ENCODE measurements around the gene SMARCB1. TPM values are rescaled to one million over a fixed set of nuclear protein-coding genes. Genes with fewer than 3 reads are reported as not detected.
A peak's percentile ranks its signal among the peaks of the same experiment; 100 is the strongest.

SMARCB1 gene
- total RNA-seq, 4 donors from 2014 or later = 39.1 to 64.4 (median 51.6) TPM

DNA sequence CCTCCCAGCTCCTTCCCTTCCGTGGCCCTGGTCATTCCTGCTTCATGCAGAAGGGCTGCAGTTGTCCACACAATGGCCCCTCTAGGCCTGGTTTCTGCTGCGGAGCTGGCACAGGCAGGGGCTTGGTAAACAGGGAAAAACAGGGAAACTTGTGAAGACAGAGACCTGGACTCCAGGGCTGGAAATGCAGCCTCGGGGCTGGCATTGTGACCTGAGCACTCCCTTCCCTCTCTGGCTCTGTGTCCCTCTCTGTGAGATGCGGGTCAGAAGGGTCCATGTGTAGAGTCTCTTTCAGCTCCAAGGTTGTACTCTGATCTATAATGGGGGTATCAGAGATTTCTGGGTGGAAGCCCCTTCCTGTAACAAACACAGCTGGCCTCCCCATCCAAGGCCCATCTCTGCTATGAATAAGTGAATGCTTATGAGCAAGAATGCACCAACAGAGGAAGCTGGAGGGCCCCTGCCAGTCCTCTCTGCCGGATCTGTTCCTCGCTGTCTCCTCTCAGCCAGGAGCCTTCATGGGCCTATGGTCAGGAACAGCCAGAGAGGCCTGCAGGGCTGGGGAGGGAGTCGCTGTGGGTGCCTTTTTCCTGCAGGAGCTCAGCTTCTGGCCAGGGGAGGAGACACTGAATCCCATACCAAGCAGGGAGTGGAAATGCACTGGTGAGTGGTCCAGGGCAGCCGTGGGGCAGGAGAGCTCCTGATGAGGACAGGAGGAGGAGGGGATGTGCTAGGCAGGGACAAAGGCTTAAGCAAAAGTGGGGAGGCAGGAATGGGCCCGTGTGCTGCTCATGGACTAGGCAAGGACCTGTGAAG, 58.7 kb downstream of the SMARCB1 start:
- Histone ChIP-seq H3K4me1 (no peaks in the 10 kb centered on the region), H3K4me3 (no peak overlapping the region), H3K9me3 (no peaks in the 10 kb centered on the region), H3K27ac (no peak overlapping the region), H3K36me3 (no peaks in the 10 kb centered on the region), H3K27me3 (no peaks in the 10 kb centered on the region)
- TF ChIP-seq, protein P1, sequence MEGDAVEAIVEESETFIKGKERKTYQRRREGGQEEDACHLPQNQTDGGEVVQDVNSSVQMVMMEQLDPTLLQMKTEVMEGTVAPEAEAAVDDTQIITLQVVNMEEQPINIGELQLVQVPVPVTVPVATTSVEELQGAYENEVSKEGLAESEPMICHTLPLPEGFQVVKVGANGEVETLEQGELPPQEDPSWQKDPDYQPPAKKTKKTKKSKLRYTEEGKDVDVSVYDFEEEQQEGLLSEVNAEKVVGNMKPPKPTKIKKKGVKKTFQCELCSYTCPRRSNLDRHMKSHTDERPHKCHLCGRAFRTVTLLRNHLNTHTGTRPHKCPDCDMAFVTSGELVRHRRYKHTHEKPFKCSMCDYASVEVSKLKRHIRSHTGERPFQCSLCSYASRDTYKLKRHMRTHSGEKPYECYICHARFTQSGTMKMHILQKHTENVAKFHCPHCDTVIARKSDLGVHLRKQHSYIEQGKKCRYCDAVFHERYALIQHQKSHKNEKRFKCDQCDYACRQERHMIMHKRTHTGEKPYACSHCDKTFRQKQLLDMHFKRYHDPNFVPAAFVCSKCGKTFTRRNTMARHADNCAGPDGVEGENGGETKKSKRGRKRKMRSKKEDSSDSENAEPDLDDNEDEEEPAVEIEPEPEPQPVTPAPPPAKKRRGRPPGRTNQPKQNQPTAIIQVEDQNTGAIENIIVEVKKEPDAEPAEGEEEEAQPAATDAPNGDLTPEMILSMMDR (IDR thresholded peaks at IDR 0.05) = no peak
- TF ChIP-seq POLR2A (IDR thresholded peaks at IDR 0.05) = no peak
- DNase-seq = no peak
- intact Hi-C loops (cut with DNase I; ENCODE audit: low total_unique reads) = loop anchor here (5.0 to 10.0 kb wide), 2 partner anchors 78 to 301 kb away; partner anchors contain the start of gene CHCHD10

DNA sequence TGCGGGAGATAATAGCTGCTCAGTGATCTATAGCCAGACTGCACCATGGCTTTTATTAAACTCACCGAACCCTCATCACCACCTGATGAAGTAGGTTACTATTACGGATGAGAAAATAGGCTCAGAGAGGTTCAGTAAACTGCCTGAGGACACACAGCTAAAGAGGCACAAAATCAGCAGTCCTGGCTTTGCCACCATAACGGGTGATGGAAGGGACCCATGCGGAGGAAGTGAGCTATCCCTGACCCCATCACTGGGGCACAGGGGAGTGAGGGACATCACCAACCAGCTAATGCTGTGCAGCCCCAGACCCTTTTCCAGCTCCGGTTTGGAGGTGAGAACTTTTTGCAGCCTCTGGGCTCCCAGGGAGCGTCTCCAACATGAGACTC, 59.3 kb downstream of the SMARCB1 start:
- TF ChIP-seq, protein P1 (IDR thresholded peaks at IDR 0.05) = no peak
- TF ChIP-seq POLR2A (IDR thresholded peaks at IDR 0.05) = no peak
- H3K27me3 ChIP-seq = no peaks in the 10 kb centered on the region
- no peak overlapping the region for H3K4me3 ChIP-seq
- no peaks in the 10 kb centered on the region for H3K4me1 ChIP-seq
- intact Hi-C loops (cut with DNase I; ENCODE audit: low total_unique reads) = loop anchor here (5.0 to 10.0 kb wide), 2 partner anchors 79 to 301 kb away; partner anchors contain the start of gene CHCHD10
- H3K36me3 ChIP-seq = no peaks in the 10 kb centered on the region
- H3K9me3 ChIP-seq = no peaks in the 10 kb centered on the region
- peak overlapping the region; percentile 35 to 48 for H3K27ac ChIP-seq
- no peak for DNase-seq

DNA sequence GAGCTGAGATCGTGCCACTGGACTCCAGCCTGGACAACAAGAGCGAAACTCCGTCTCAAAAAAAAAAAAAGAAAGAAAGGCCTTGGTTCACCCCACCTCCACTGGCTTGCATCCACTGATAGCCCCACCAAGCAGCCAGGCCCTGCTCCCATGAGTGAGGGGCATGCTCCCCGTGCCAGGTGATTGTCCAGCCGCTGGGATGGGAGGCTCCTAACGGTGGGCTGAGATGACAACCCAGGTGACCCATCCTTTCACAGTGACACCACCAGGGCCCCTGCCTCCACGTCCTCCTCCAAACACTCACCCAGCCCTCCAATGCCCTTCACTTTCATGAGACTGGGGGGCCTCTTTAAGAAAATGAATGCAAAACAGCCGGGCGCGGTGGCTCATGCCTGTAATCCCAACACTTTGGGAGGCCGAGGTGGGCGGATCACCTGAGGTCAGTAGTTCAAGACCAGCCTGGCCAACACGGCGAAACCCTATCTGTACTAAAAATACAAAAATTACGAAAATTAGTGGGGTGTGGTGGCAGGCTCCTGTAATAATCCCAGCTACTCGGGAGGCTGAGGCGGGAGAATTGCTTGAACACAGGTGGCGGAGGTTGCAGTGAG, 60.6 kb downstream of the SMARCB1 start:
- intact Hi-C loops (cut with DNase I; ENCODE audit: low total_unique reads) = loop anchor here (5.0 to 10.0 kb wide), 2 partner anchors 80 to 303 kb away; partner anchors contain the start of gene CHCHD10
- Histone ChIP-seq H3K4me1 (no peaks in the 10 kb centered on the region), H3K27ac (peak overlapping the region; percentile 35 to 48), H3K4me3 (no peak overlapping the region), H3K36me3 (no peaks in the 10 kb centered on the region), H3K27me3 (no peaks in the 10 kb centered on the region), H3K9me3 (no peaks in the 10 kb centered on the region)
- DNase-seq = no peak
- TF ChIP-seq, protein P1 (IDR thresholded peaks at IDR 0.05) = no peak
- TF ChIP-seq POLR2A (IDR thresholded peaks at IDR 0.05) = no peak

DNA sequence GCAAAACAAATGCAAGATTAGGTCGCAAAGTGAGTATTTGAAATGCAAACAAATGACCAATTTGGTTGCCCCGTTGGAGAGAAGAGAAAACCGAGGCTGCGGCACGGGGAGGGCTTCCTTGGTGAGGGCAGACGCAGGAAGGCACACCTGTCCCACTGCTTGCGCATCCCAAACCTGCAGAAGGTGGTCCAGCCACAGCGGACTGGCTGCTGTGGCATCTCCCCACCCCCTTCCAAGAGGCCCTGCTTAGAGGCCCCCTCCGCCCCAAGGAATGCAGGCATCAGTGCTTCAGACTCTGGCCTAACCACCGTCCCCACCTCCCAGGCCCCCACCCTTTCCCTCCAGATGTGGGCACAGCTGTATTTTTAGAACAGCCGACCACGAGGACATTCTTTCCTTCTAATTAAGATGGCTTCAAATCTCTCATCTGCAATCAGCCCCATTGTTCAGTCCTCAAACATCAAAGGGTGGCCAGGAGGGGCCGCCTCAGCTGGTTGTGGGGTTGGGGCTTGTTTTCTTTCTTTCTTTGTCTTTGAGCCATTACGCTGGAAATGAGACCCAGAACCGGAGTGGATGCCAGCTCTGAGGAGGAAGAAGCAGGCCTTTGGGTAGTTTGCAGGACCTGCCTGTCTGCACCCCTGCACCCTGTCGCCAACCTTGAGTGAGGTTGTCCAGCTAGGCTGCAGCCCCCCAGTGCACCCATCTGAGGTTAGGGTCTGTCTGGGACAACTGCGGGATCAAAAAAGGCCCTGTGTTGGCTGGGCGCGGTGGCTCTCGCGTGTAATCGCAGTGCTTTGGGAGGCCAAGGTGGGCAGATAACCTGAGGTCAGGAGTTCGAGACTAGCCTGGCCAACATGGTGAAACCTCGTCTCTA, 61.5 kb downstream of the SMARCB1 start:
- intact Hi-C loops (cut with DNase I; ENCODE audit: low total_unique reads) = loop anchor here (5.0 to 10.0 kb wide), 2 partner anchors 81 to 303 kb away; partner anchors contain the start of gene CHCHD10
- no peak for TF ChIP-seq POLR2A (IDR thresholded peaks at IDR 0.05)
- TF ChIP-seq, protein P1 (IDR thresholded peaks at IDR 0.05) = no peak
- no peaks in the 10 kb centered on the region for H3K9me3 ChIP-seq
- no peaks in the 10 kb centered on the region for H3K27me3 ChIP-seq
- no peak overlapping the region for H3K27ac ChIP-seq
- no peak overlapping the region for H3K4me3 ChIP-seq
- DNase-seq = no peak
- H3K36me3 ChIP-seq = no peaks in the 10 kb centered on the region
- H3K4me1 ChIP-seq = no peaks in the 10 kb centered on the region
